Measurements from ENCODE around the gene PRRC2B. TPM values are rescaled to one million over a fixed set of nuclear protein-coding genes. Genes with fewer than 3 reads are reported as not detected.

PRRC2B gene
- total and polyA plus RNA-seq, 2 experiments from 2014 or later, result 45.0 to 193 TPM

DNA sequence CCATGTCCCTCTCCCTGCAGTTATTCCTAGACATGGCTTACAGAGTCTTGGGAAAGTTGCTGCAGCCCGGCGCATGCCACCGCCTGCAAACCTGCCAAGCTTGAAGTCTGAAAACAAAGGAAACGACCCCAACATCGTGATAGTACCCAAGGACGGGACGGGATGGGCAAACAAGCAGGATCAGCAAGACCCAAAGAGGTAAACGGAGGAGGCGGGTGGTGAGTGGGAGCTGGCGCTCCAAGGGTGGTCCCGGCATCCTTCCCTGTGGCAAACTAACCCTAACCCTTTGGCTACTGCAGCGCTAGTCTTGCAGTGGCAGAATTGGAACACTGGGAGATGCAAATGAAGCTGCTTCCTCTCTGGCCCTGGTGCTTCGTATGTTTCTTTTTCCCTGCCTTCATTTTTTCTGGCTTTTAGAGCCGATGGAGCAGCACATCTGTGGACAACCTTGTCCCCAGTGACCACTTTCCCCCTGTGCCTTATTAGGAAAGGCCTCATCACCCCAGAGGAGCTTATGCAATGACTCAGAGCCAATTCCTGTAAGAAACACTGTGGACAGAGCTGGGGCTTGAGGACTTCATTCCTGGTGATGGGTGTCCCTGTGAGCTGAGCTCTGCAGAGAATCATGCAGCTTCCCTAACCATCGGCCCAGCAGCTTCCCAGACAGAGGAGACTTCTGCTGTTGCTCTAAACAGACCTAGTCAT lies 38.9 kb downstream of the PRRC2B start:
- Histone ChIP-seq H4K20me1 (replicated peaks; ENCODE audit: insufficient read depth) (peaks cover 73% of the 10 kb centered on the region), H3K4me2 (no peak overlapping the region), H3K79me2 (replicated peaks; ENCODE audit: insufficient read depth) (peaks cover 90% of the 10 kb centered on the region), H3K4me3 (no peak overlapping the region), H3K4me1 (ENCODE audit: insufficient read depth) (peaks cover 67% of the 10 kb centered on the region), H3K9me2 (ENCODE audit: insufficient read depth) (no peaks in the 10 kb centered on the region), H3K36me3 (ENCODE audit: insufficient read depth) (peaks cover 28% of the 10 kb centered on the region), H3K27ac (ENCODE audit: low read depth) (peak overlapping the region; percentile 91), H2AFZ (no peak overlapping the region), H3K27me3 (ENCODE audit: insufficient read depth) (no peaks in the 10 kb centered on the region), H3F3A (replicated peaks; ENCODE audit: low read depth) (peaks cover 59% of the 10 kb centered on the region)
- TF ChIP-seq EZH2phosphoT487 (IDR thresholded peaks at IDR 0.05; ENCODE audit: unreplicated experiment) (no peak), ZNF114 (CRISPR knock-in tag; IDR thresholded peaks at IDR 0.05) (no peak)
- Mint-ChIP-seq H3K36me3 (ENCODE audit: low read depth) (peaks cover 72% of the 10 kb centered on the region), H3K27ac (peak overlapping the region; percentile 79), H3K9me3 (no peaks in the 10 kb centered on the region), H3K27me3 (ENCODE audit: insufficient read depth, low read depth, poor library complexity) (peaks cover 20% of the 10 kb centered on the region), H3K4me1 (peaks cover 74% of the 10 kb centered on the region), H3K4me3 (no peak overlapping the region; the same call in 2 of the 3 replicates)
- no peak for DNase-seq (ENCODE audit: low spot score)
- no peak for ATAC-seq

DNA sequence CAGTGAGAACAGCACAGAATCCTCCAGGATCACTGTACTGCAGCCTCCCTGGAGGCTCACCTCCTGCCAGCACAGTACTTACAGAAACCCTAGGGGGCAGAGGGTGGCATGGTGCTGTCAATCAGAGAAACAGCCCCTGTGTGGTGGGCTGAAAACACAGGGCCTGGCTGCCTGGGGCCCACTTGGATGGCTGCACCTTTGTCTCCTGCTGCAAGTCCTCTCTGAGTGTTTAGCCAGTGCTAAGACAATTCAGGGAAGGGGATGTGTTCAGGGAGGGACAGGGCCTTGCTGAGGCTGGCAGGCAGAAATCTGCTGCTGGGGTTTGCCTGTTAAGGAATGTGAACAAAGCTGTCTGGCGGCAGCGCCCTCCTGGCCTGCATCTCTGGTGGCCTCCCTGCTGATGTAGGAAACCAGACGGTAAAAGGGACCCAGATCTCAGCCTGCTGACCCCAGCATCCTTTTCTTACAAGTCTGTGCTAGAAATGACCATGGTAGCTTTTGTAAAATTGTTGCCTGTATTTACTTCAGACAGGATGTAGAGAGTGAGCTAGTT lies 39.5 kb downstream of the PRRC2B start:
- peaks cover 80% of the 10 kb centered on the region for H3K4me1 Mint-ChIP-seq
- Histone ChIP-seq H3K79me2 (replicated peaks; ENCODE audit: insufficient read depth) (peaks cover 90% of the 10 kb centered on the region), H3K27me3 (ENCODE audit: insufficient read depth) (no peaks in the 10 kb centered on the region), H2AFZ (no peak overlapping the region), H4K20me1 (replicated peaks; ENCODE audit: insufficient read depth) (peaks cover 72% of the 10 kb centered on the region), H3F3A (replicated peaks; ENCODE audit: low read depth) (peaks cover 64% of the 10 kb centered on the region), H3K27ac (ENCODE audit: low read depth) (peak overlapping the region; percentile 91), H3K4me1 (ENCODE audit: insufficient read depth) (peaks cover 74% of the 10 kb centered on the region), H3K36me3 (ENCODE audit: insufficient read depth) (peaks cover 33% of the 10 kb centered on the region), H3K4me3 (no peak overlapping the region), H3K4me2 (no peak overlapping the region), H3K9me2 (ENCODE audit: insufficient read depth) (no peaks in the 10 kb centered on the region)
- peak; percentile 2; the same call in 1 of the 3 replicates for ATAC-seq
- H3K4me3 Mint-ChIP-seq, result no peak overlapping the region
- H3K27ac Mint-ChIP-seq, result peak overlapping the region; percentile 70; the same call in 1 of the 2 replicates
- H3K9me3 Mint-ChIP-seq, result no peaks in the 10 kb centered on the region
- H3K36me3 Mint-ChIP-seq (ENCODE audit: low read depth), result peaks cover 78% of the 10 kb centered on the region
- TF ChIP-seq, protein P1, sequence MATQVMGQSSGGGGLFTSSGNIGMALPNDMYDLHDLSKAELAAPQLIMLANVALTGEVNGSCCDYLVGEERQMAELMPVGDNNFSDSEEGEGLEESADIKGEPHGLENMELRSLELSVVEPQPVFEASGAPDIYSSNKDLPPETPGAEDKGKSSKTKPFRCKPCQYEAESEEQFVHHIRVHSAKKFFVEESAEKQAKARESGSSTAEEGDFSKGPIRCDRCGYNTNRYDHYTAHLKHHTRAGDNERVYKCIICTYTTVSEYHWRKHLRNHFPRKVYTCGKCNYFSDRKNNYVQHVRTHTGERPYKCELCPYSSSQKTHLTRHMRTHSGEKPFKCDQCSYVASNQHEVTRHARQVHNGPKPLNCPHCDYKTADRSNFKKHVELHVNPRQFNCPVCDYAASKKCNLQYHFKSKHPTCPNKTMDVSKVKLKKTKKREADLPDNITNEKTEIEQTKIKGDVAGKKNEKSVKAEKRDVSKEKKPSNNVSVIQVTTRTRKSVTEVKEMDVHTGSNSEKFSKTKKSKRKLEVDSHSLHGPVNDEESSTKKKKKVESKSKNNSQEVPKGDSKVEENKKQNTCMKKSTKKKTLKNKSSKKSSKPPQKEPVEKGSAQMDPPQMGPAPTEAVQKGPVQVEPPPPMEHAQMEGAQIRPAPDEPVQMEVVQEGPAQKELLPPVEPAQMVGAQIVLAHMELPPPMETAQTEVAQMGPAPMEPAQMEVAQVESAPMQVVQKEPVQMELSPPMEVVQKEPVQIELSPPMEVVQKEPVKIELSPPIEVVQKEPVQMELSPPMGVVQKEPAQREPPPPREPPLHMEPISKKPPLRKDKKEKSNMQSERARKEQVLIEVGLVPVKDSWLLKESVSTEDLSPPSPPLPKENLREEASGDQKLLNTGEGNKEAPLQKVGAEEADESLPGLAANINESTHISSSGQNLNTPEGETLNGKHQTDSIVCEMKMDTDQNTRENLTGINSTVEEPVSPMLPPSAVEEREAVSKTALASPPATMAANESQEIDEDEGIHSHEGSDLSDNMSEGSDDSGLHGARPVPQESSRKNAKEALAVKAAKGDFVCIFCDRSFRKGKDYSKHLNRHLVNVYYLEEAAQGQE (IDR thresholded peaks at IDR 0.05; ENCODE audit: unreplicated experiment), result no peak
- TF ChIP-seq EZH2 (IDR thresholded peaks at IDR 0.05; ENCODE audit: low read depth, unreplicated experiment) (no peak), ZNF114 (CRISPR knock-in tag; IDR thresholded peaks at IDR 0.05) (no peak), NANOG (IDR thresholded peaks at IDR 0.05; ENCODE audit: borderline replicate concordance) (no peak), CREB1 (CRISPR knock-in tag; IDR thresholded peaks at IDR 0.05; ENCODE audit: low read depth) (no peak), EZH2phosphoT487 (IDR thresholded peaks at IDR 0.05; ENCODE audit: unreplicated experiment) (no peak), JUNB (IDR thresholded peaks at IDR 0.05; ENCODE audit: unreplicated experiment) (no peak), POLR2AphosphoS5 (IDR thresholded peaks at IDR 0.05; ENCODE audit: low read depth) (no peak; the same call in 1 of the 2 replicates), ZNF331 (CRISPR knock-in tag; IDR thresholded peaks at IDR 0.05; ENCODE audit: low read depth) (no peak)
- TF ChIP-seq, protein P2, sequence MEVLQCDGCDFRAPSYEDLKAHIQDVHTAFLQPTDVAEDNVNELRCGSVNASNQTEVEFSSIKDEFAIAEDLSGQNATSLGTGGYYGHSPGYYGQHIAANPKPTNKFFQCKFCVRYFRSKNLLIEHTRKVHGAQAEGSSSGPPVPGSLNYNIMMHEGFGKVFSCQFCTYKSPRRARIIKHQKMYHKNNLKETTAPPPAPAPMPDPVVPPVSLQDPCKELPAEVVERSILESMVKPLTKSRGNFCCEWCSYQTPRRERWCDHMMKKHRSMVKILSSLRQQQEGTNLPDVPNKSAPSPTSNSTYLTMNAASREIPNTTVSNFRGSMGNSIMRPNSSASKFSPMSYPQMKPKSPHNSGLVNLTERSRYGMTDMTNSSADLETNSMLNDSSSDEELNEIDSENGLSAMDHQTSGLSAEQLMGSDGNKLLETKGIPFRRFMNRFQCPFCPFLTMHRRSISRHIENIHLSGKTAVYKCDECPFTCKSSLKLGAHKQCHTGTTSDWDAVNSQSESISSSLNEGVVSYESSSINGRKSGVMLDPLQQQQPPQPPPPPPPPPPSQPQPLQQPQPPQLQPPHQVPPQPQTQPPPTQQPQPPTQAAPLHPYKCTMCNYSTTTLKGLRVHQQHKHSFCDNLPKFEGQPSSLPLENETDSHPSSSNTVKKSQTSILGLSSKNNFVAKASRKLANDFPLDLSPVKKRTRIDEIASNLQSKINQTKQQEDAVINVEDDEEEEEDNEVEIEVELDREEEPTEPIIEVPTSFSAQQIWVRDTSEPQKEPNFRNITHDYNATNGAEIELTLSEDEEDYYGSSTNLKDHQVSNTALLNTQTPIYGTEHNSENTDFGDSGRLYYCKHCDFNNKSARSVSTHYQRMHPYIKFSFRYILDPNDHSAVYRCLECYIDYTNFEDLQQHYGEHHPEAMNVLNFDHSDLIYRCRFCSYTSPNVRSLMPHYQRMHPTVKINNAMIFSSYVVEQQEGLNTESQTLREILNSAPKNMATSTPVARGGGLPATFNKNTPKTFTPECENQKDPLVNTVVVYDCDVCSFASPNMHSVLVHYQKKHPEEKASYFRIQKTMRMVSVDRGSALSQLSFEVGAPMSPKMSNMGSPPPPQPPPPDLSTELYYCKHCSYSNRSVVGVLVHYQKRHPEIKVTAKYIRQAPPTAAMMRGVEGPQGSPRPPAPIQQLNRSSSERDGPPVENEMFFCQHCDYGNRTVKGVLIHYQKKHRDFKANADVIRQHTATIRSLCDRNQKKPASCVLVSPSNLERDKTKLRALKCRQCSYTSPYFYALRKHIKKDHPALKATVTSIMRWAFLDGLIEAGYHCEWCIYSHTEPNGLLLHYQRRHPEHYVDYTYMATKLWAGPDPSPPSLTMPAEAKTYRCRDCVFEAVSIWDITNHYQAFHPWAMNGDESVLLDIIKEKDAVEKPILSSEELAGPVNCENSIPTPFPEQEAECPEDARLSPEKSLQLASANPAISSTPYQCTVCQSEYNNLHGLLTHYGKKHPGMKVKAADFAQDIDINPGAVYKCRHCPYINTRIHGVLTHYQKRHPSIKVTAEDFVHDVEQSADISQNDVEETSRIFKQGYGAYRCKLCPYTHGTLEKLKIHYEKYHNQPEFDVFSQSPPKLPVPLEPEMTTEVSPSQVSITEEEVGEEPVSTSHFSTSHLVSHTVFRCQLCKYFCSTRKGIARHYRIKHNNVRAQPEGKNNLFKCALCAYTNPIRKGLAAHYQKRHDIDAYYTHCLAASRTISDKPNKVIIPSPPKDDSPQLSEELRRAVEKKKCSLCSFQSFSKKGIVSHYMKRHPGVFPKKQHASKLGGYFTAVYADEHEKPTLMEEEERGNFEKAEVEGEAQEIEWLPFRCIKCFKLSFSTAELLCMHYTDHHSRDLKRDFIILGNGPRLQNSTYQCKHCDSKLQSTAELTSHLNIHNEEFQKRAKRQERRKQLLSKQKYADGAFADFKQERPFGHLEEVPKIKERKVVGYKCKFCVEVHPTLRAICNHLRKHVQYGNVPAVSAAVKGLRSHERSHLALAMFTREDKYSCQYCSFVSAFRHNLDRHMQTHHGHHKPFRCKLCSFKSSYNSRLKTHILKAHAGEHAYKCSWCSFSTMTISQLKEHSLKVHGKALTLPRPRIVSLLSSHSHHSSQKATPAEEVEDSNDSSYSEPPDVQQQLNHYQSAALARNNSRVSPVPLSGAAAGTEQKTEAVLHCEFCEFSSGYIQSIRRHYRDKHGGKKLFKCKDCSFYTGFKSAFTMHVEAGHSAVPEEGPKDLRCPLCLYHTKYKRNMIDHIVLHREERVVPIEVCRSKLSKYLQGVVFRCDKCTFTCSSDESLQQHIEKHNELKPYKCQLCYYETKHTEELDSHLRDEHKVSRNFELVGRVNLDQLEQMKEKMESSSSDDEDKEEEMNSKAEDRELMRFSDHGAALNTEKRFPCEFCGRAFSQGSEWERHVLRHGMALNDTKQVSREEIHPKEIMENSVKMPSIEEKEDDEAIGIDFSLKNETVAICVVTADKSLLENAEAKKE (CRISPR knock-in tag; IDR thresholded peaks at IDR 0.05), result no peak
- peaks cover 20% of the 10 kb centered on the region for H3K27me3 Mint-ChIP-seq (ENCODE audit: insufficient read depth, low read depth, poor library complexity)
- no peak for DNase-seq (ENCODE audit: low spot score)
